ENCODE data around the gene BANP. TPM values are rescaled to one million over a fixed set of nuclear protein-coding genes. Genes with fewer than 3 reads are reported as not detected.

The BANP gene
- total RNA-seq, 6 experiments from 2014 or later = 15.6 to 19.0 (median 16.2) TPM

DNA sequence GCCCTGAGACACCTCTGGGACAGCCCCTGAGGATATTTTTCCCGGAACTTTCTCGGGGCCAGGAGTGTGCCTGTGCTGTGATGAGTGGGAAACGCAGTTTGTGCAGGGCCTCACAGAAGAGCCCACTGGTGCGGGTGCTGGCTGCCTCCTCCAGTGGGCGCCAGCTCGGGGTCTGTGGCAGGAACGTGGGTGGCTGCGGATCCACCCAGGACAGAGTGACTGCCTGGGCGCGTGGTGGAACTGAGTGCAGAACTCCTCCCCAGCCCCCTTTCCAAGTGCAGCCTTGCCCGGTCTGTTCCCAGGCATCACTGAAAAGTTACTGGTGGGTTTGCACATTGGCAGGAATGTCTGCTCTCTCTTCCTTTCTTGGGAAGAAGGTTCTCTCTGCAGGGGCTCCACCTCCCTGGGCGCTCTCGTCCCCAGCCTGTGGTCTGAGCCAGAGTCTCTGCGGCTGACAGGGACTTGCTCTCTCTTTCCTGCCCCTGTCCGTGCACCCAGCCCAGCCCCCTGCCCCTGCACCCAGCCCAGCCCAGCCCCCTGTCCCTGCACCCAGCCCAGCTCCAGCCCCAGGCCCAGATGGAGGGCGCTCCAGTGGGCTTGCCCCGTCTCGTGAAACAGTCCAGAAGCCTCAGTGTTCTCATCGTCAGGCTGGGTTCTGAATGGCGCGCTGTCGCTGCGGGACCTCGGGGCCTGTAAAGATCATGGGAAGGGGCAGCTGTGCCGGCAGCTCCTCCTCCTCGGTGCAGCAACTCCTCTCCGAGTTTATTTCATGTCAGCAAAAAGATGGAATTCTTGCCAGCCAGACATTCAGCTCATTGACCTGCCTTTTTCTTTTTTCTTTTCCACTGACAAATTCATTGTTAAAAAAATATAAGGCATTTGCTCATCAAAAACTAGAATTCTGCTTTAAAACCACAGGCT is 117.5 kb downstream of the BANP start:
- H3K4me3 Mint-ChIP-seq = no peak overlapping the region

DNA sequence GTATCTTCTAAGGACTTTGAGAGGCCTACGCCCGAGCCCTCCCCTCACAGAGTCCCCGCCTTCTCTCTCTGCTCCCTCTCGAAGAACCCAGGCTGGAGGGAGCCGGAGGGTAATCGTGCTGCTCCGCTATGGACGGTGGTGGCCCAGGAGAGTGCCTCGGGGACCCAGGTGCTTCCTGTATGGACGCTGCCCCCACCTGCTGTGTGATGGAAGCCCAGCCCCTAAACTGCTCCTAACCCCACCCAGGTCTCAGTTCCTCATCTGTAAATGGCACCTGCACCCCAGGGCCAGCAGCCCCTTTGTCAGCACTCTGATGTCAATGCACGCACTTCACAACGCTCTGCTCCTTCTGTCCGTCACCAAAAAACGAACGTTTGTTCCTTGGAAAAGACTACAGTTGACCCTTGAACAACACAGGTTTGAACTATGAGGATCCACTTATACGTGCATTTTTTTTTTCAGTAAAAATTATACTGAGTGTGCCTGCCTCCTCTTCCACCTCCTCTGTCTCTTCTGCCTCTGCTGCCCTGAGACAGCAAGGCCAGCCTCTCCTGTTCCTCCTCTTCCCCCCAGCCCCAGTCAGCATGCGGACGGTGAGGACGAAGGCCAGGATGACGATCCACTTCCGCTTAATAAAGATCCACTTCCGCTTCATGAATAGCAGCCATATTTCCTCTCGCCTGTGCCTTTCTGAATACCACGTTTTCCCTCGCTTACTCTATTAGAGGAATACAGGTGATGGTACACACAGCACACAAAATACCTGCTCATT is 118.3 kb downstream of the BANP start:
- H3K9me3 Mint-ChIP-seq = no peaks in the 10 kb centered on the region
- H3K27ac Mint-ChIP-seq = no peak overlapping the region
- no peak overlapping the region for H3K4me3 Mint-ChIP-seq
- H3K36me3 Mint-ChIP-seq (ENCODE audit: low read depth) = no peaks in the 10 kb centered on the region
- no peaks in the 10 kb centered on the region; the same call in 1 of the 2 replicates for H3K27me3 Mint-ChIP-seq (ENCODE audit: insufficient read depth)
- DNase-seq = no peak
- peaks cover 5% of the 10 kb centered on the region; the same call in 1 of the 2 replicates for H3K4me1 Mint-ChIP-seq (ENCODE audit: low read depth)
- TF ChIP-seq, protein P1, sequence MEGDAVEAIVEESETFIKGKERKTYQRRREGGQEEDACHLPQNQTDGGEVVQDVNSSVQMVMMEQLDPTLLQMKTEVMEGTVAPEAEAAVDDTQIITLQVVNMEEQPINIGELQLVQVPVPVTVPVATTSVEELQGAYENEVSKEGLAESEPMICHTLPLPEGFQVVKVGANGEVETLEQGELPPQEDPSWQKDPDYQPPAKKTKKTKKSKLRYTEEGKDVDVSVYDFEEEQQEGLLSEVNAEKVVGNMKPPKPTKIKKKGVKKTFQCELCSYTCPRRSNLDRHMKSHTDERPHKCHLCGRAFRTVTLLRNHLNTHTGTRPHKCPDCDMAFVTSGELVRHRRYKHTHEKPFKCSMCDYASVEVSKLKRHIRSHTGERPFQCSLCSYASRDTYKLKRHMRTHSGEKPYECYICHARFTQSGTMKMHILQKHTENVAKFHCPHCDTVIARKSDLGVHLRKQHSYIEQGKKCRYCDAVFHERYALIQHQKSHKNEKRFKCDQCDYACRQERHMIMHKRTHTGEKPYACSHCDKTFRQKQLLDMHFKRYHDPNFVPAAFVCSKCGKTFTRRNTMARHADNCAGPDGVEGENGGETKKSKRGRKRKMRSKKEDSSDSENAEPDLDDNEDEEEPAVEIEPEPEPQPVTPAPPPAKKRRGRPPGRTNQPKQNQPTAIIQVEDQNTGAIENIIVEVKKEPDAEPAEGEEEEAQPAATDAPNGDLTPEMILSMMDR (IDR thresholded peaks at IDR 0.05) = no peak

More for the DNA sequence above, 117.5 kb downstream of the BANP start:
- H3K36me3 Mint-ChIP-seq (ENCODE audit: low read depth) = no peaks in the 10 kb centered on the region
- H3K9me3 Mint-ChIP-seq = no peaks in the 10 kb centered on the region
- no peak overlapping the region for H3K27ac Mint-ChIP-seq
- DNase-seq = no peak
- peaks cover 8% of the 10 kb centered on the region for H3K4me1 Mint-ChIP-seq (ENCODE audit: low read depth)
- no peaks in the 10 kb centered on the region; the same call in 1 of the 2 replicates for H3K27me3 Mint-ChIP-seq (ENCODE audit: insufficient read depth)
- TF ChIP-seq, protein P1 (IDR thresholded peaks at IDR 0.05) = no peak

DNA sequence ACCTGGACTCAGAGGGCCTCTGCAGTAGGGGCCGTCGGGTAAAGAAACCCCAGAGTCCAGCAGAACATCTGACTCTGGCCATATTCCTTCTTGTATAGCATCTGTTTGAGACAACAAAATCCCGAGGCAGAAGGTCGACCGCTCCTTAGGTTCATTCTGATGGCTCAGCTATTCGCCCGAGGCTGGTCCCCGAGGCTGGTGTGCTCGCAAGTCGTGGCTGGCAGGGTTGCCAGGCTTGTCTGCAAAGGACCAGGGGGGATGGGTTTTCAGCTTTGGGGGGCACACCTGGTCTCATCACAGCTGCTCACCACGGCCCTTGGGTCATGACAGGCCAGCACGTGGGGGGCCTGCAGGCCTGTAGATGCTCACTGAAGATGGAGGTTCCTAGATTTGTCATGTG is 119.1 kb downstream of the BANP start:
- Mint-ChIP-seq H3K9me3 (no peaks in the 10 kb centered on the region), H3K36me3 (ENCODE audit: low read depth) (no peaks in the 10 kb centered on the region), H3K27me3 (ENCODE audit: insufficient read depth) (no peaks in the 10 kb centered on the region; the same call in 1 of the 2 replicates), H3K4me3 (no peak overlapping the region), H3K27ac (no peak overlapping the region), H3K4me1 (ENCODE audit: low read depth) (no peaks in the 10 kb centered on the region)
- TF ChIP-seq, protein P1 (IDR thresholded peaks at IDR 0.05) = no peak
- no peak for DNase-seq

DNA sequence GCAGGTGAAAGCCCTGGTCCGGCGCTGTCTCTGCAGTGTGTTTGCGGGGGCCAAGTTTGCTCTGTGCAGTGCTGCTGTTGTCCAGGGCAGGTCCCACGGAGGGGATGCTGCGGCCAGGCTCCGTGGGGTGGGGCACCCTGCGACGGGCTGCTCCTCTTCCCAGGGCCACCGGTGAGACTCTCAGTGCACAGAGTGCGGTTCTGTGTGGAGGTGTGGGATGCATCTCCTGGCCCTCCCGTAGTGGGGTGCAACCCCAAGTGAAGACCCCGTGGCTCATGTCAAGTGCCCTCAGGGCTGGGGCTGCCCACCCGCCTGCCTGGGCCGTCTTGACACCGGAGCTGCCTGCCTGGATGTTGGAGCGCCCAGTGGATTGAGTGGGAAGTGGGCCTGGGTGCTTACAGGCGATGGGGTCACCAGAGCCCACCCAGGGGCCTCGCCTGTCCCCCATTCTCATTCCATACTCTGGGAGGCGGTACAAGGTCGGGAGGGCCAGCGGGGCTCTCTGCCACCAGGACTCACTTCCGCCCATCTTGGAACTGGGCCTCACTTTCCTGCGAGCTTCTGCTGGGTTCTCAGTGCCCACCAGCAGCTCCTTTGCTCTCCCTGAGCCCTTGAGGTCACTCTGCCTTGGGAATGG is 119.9 kb downstream of the BANP start:
- H3K4me3 Mint-ChIP-seq = no peak overlapping the region
- no peak overlapping the region for H3K27ac Mint-ChIP-seq
- H3K27me3 Mint-ChIP-seq (ENCODE audit: insufficient read depth) = no peaks in the 10 kb centered on the region; the same call in 1 of the 2 replicates
- no peaks in the 10 kb centered on the region for H3K36me3 Mint-ChIP-seq (ENCODE audit: low read depth)
- no peak for DNase-seq
- H3K9me3 Mint-ChIP-seq = no peaks in the 10 kb centered on the region
- H3K4me1 Mint-ChIP-seq (ENCODE audit: low read depth) = no peaks in the 10 kb centered on the region
- TF ChIP-seq, protein P1 (IDR thresholded peaks at IDR 0.05) = no peak

DNA sequence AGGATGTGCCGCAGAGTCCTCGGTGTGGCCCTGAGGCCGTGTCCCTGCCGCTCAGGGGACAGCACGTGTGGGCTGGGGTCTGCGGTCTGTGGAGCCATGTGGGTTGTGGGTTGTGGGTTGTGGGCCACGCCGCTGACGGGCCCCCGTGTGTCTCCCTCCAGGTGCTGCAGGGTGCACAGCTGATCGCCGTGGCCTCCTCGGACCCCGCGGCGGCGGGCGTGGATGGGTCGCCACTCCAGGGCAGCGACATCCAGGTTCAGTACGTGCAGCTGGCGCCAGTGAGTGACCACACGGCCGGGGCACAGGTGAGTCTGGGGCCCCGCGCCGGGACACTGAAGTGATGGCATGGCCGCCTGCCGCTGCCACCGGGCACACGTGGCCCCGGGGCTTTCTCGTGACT is 120.7 kb downstream of the BANP start:
- TF ChIP-seq, protein P1 (IDR thresholded peaks at IDR 0.05) = no peak
- Mint-ChIP-seq H3K4me3 (no peak overlapping the region), H3K9me3 (no peaks in the 10 kb centered on the region), H3K27ac (no peak overlapping the region), H3K27me3 (ENCODE audit: insufficient read depth) (no peaks in the 10 kb centered on the region; the same call in 1 of the 2 replicates), H3K36me3 (ENCODE audit: low read depth) (no peaks in the 10 kb centered on the region), H3K4me1 (ENCODE audit: low read depth) (no peaks in the 10 kb centered on the region)
- no peak for DNase-seq
